Activated CD4-positive, alpha-beta memory T cell treated with anti-CD3 and anti-CD28 coated beads, Interleukin-2, amount 10 ng/mL, durations not matched to agents 7 days and 5 days (primary cell): ENCODE results near the gene TPGS1. TPM values are rescaled to one million over a fixed set of nuclear protein-coding genes. Genes with fewer than 3 reads are reported as not detected.

Experiments used
- CTCF ChIA-PET: fragments of 350-600 bp; sonication (Branson Sonifier 250); formaldehyde crosslinking; loops from one replicate; lab custom pipeline; 2021; ENCODE audit warnings: antibody characterized with exemption, inconsistent platforms; lab: Charles Lee
- POLR2A ChIA-PET: fragments of 350-600 bp; sonication (Branson Sonifier 250); formaldehyde crosslinking; loops from one replicate; lab custom pipeline; 2021; ENCODE audit warnings: antibody characterized with exemption; lab: Charles Lee
- DNase-seq: peaks from one replicate; pipeline ENCODE4 v3.0.0-alpha.2; 2020
- H3K27ac Mint-ChIP-seq: one replicate; pipeline ENCODE4 v1.8.0; 2021; ENCODE audit warnings: mild to moderate bottlenecking, mixed read lengths
- H3K27me3 Mint-ChIP-seq: one replicate; pipeline ENCODE4 v1.8.0; 2021; ENCODE audit warnings: mixed read lengths
- H3K36me3 Mint-ChIP-seq: one replicate; pipeline ENCODE4 v1.8.0; 2021; ENCODE audit warnings: low read depth, mixed read lengths
- H3K4me1 Mint-ChIP-seq: one replicate; pipeline ENCODE4 v1.8.0; 2021; ENCODE audit warnings: mixed read lengths
- H3K4me3 Mint-ChIP-seq: one replicate; pipeline ENCODE4 v1.8.0; 2021; ENCODE audit warnings: mild to moderate bottlenecking, mixed read lengths
- H3K9me3 Mint-ChIP-seq: one replicate; pipeline ENCODE4 v1.8.0; 2021; ENCODE audit warnings: mixed read lengths
- total RNA-seq, 2 experiments: library from RNA; stranded (reverse); gene quantifications; one replicate each; pipeline ENCODE4 v1.2.3, GENCODE V29; 2021

The TPGS1 gene
- 10 to 100 TPM; 22.9 to 24.0 TPM for total RNA-seq

GRCh38 chr19:507286-508203, at the start of gene TPGS1:
TPGS1 (plus strand) TSS chr19:507497; CDS start chr19:507507, 10 bp downstream.
- Mint-ChIP-seq H3K27ac (peak within 1 kb of the TSS; percentile 98), H3K36me3 (peaks cover 12% of the 10 kb centered on the region), H3K4me3 (peak within 1 kb of the TSS; percentile 81), H3K27me3 (no peaks in the 10 kb centered on the region), H3K4me1 (peaks cover 55% of the 10 kb centered on the region), H3K9me3 (no peaks in the 10 kb centered on the region)
- DNase-seq, result peak; percentile 89
- POLR2A ChIA-PET, result interaction anchor here (0.8 to 2.6 kb wide), 8 partner anchors 13 to 173 kb away, joined by 3 to 44 read pairs (median 6); partner anchors contain the start of genes BSG, CDC34, MADCAM1 and RNF126
- CTCF ChIA-PET, result interaction anchor here (0.7 to 1.7 kb wide), 15 partner anchors 8 to 261 kb away, joined by 3 to 25 read pairs (median 6); partner anchors contain the start of genes BSG, CDC34, MADCAM1 and MIER2

DNA sequence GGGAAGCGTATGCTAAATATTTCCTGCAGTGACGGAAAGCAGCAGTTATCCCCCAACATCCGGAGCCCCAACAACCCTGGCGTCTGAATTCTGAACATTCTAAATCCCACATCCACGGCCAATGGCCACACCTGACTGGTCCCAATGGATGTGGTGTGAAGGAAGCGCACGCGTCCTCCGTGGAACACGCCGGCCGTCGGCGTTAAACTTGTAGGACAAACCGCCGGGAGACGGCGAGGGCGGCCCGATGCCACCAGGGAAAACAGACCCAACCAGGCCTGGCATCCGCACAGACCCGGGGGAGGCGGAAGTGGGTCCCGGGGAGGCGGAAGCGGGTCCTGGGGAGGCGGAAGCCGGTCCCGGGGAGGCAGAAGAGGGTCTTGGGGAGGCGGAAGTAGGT, 49.7 kb upstream of the TPGS1 start:
- Mint-ChIP-seq H3K36me3 (no peaks in the 10 kb centered on the region), H3K9me3 (peaks cover 2% of the 10 kb centered on the region), H3K4me3 (no peak overlapping the region), H3K27me3 (peaks cover 16% of the 10 kb centered on the region), H3K4me1 (peaks cover 6% of the 10 kb centered on the region), H3K27ac (no peak overlapping the region)
- ChIA-PET CTCF (no interaction called here), POLR2A (no interaction called here)
- DNase-seq, result no peak

DNA sequence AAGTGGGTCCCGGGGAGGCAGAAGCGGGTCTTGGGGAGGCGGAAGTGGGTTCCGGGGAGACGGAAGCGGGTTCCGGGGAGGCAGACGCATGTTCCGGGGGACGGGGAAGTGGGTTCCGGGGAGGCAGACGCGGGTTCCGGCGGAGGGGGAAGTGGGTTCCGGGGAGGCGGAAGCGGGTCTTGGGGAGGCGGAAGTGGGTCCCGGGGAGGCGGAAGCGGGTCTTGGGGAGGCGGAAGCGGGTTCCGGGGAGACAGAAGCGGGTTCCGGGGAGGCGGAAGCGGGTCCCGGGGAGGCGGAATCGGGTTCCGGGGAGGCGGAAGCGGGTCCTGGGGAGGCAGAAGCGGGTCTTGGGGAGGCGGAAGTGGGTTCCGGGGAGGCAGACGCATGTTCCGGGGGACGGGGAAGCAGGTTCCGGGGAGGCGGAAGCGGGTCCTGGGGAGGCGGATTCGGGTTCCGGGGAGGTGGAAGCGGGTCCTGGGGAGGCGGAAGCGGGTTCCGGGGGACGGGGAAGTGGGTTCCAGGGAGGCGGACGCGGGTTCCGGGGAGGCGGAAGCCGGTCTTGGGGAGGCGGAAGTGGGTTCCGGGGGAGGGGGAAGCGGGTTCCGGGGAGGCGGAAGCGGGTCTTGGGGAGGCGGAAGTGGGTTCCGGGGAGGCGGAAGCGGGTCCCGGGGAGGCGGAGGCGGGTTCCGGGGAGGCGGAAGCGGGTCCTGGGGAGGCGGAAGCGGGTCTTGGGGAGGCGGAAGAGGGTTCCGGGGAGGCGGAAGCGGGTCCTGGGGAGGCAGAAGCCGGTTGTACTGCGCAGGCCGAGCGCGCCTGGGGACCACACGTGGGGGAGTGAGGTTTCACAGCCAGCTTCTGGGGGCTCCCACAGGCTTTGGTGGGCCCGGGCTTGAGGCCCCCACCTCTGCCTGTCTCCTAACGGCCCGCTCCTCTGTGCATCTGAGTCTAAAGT, 48.9 kb upstream of the TPGS1 start:
- Mint-ChIP-seq H3K27ac (no peak overlapping the region), H3K9me3 (peaks cover 2% of the 10 kb centered on the region), H3K27me3 (peaks cover 18% of the 10 kb centered on the region), H3K4me3 (no peak overlapping the region), H3K36me3 (no peaks in the 10 kb centered on the region), H3K4me1 (peaks cover 6% of the 10 kb centered on the region)
- no peak for DNase-seq
- ChIA-PET POLR2A (no interaction called here), CTCF (no interaction called here)

DNA sequence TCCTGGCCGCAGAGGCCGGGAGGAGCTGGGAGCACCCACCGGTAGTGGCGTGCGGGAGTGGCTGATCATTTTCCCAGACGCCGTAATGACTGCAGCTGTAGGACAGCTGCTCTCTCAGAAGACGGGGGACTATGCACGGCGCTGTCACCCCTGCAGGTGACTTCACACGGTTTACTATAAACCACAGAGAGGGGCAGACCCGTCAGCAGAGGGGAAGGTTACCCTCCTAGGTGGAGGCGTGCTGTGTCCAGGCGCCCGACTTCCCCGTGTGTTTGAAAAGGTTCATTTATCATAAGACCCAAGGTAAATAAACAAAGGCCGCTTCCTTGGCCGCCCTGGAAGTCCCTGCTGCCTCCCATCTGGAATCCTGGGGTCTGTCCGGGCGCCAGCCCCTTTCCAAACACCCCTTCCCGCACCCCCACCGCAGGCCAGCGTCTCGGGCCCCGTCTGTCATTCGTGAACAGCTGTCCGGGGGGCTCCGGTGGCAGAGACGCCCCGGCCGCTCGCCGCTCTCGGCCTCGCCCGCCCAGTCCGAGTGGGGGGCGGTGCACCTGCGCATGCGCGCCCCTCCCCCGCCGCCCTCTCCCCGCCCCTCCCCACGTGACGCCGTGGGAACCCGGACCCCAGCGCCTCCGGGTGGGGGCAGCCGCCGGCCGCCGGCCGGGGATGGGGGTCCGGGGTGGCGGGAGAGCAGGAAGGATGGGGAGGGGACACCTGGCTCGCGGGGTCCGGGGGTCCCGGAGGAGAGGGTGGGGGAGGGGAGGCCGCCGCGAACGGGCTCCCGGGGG, 47.4 kb upstream of the TPGS1 start:
- Mint-ChIP-seq H3K4me3 (no peak overlapping the region), H3K27me3 (peaks cover 18% of the 10 kb centered on the region), H3K27ac (no peak overlapping the region), H3K4me1 (peaks cover 6% of the 10 kb centered on the region), H3K36me3 (no peaks in the 10 kb centered on the region), H3K9me3 (no peaks in the 10 kb centered on the region)
- ChIA-PET CTCF (no interaction called here), POLR2A (no interaction called here)
- DNase-seq, result no peak

DNA sequence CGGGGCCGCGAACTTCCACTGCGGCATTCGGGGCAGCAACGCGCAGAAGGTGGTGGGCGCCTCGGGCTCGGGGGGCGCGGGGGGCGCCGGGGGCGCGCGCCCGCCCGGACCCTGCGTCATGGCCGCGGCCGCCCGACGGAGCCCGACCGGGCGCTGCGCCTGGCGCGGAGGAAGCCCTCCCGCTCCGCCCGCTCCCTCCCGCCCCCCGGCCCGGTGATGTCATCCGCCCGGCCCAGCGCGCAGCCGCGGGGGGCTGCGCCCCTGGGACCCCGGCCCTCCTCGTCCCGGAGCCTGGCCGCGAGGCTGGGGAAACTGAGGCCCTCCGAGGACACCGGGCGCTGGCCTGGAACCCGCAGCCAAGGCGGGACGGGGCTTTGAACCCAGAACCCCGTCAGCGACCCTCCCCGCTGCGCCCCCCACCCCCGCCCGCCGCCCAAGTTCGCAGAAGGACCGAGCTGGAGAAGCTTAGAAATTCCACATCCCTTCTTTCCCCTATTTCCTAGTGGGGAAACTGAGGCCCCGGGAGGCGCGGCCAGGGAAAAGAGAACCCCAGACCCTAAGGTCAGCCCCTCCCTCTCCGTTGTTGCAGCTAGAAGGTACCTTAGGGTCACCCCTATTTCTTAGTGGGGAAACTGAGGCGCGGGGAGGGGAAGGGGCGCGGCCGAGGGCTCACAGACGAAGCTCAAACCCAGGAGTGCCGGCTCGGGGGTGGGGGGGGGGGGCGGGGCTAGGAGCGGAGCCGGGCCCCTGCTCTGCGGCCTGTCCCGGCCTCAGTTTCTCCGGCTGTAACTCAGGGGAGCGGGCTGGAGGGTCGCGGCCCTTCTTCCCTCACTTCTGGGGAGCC, 46.2 kb upstream of the TPGS1 start, which contains the start of gene SHC2:
Gene SHC2, minus strand, starts transcription at position 157 of the 844 bp plus-strand sequence. Its CDS starts 37 bp downstream, at position 120.
- Mint-ChIP-seq H3K9me3 (no peaks in the 10 kb centered on the region), H3K4me3 (no peak within 1 kb of the TSS), H3K36me3 (no peaks in the 10 kb centered on the region), H3K27ac (no peak within 1 kb of the TSS), H3K27me3 (peaks cover 18% of the 10 kb centered on the region), H3K4me1 (peaks cover 6% of the 10 kb centered on the region)
- DNase-seq, result no peak
- ChIA-PET POLR2A (no interaction called here), CTCF (no interaction called here)

DNA sequence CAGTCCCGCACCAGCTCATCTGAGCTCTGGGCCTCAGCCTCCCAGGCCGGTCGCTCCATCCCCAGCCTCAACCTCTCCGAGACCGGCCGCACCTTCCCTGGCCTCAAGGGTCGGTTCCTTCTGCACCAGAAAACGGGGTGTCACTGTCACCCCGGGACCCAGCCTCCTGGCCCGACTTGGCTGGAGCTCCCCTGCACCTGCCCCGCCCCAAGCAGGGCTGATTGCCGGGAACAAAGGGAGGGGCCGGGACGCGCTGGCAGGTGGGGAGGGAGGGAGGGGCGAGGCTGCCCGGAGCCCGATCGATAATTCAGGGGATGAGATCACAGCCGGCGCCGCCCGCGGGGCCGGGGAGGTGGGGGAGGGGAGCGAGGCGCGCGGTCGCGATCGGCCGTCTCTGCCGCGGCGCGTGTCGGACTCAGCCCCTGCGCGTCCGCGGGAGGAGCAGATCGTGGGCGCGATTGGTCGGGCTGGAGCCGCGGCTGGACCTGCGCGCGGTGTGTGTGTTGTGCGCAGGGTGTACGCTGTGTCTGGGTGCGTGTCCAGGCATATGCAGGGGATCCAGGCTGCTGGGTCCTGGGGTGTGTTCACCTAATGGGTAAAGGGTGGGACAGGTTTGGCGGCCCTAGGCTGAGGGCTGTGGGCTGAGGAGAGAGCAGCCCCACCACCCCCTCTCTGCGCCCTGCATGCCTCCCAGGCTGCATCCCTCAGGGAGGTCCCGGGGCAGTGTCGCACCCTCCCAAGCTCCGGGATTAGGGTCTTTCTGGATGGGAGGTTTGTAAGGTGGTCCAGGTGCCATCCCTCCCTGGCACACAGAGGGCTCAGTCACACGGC, 45.4 kb upstream of the TPGS1 start:
- Mint-ChIP-seq H3K4me3 (no peak overlapping the region), H3K27me3 (peaks cover 18% of the 10 kb centered on the region), H3K27ac (no peak overlapping the region), H3K36me3 (no peaks in the 10 kb centered on the region), H3K4me1 (peaks cover 6% of the 10 kb centered on the region), H3K9me3 (no peaks in the 10 kb centered on the region)
- CTCF ChIA-PET, result no interaction called here
- POLR2A ChIA-PET, result no interaction called here
- no peak for DNase-seq

- peaks cover 6% of the 10 kb centered on the region for H3K4me1 Mint-ChIP-seq
- H3K27ac Mint-ChIP-seq, result no peak overlapping the region
- ChIA-PET POLR2A (no interaction called here), CTCF (no interaction called here)
- H3K36me3 Mint-ChIP-seq, result no peaks in the 10 kb centered on the region
- DNase-seq, result no peak
- no peaks in the 10 kb centered on the region for H3K9me3 Mint-ChIP-seq
- peaks cover 18% of the 10 kb centered on the region for H3K27me3 Mint-ChIP-seq
- no peak overlapping the region for H3K4me3 Mint-ChIP-seq
Measured at GRCh38 chr19:463483-464207, 43.7 kb upstream of the TPGS1 start.

GRCh38 chr19:464208-464545, 43.1 kb upstream of the TPGS1 start:
- Mint-ChIP-seq H3K27ac (no peak overlapping the region), H3K27me3 (peaks cover 18% of the 10 kb centered on the region), H3K36me3 (no peaks in the 10 kb centered on the region), H3K4me1 (peaks cover 6% of the 10 kb centered on the region), H3K9me3 (no peaks in the 10 kb centered on the region), H3K4me3 (no peak overlapping the region)
- ChIA-PET POLR2A (no interaction called here), CTCF (no interaction called here)
- DNase-seq, result no peak

GRCh38 chr19:465056-465816, 42.1 kb upstream of the TPGS1 start:
- no peaks in the 10 kb centered on the region for H3K36me3 Mint-ChIP-seq
- H3K27ac Mint-ChIP-seq, result no peak overlapping the region
- ChIA-PET CTCF (no interaction called here), POLR2A (no interaction called here)
- H3K27me3 Mint-ChIP-seq, result peaks cover 12% of the 10 kb centered on the region
- no peaks in the 10 kb centered on the region for H3K9me3 Mint-ChIP-seq
- no peak overlapping the region for H3K4me3 Mint-ChIP-seq
- DNase-seq, result no peak
- peaks cover 2% of the 10 kb centered on the region for H3K4me1 Mint-ChIP-seq

GRCh38 chr19:467554-467953, 39.7 kb upstream of the TPGS1 start:
- ChIA-PET POLR2A (no interaction called here), CTCF (no interaction called here)
- no peaks in the 10 kb centered on the region for H3K9me3 Mint-ChIP-seq
- H3K27ac Mint-ChIP-seq, result no peak overlapping the region
- peaks cover 3% of the 10 kb centered on the region for H3K27me3 Mint-ChIP-seq
- no peaks in the 10 kb centered on the region for H3K4me1 Mint-ChIP-seq
- no peak for DNase-seq
- H3K36me3 Mint-ChIP-seq, result no peaks in the 10 kb centered on the region
- no peak overlapping the region for H3K4me3 Mint-ChIP-seq
